ENCODE results near the gene COL5A1.

GRCh38 chr9:134694368-134694665 is 52.7 kb downstream of the COL5A1 start:
- TF ChIP-seq CTCF (IDR thresholded peaks at IDR 0.05) (no peak), POLR2A (IDR thresholded peaks at IDR 0.05) (no peak)
